NCI-H524 treated with DMSO at 0.1 percent for 48 hours (cell line): Measurements from ENCODE around the gene CABP2.
"Not testable (repeated sequence)": the region's sequence is repeated elsewhere in the genome, so short reads cannot be mapped to it uniquely, and the experiment has no call there.

Experiments
- DNase-seq: peaks from one replicate; lab custom pipeline; 2025; lab: John Stamatoyannopoulos, UW

CABP2 gene

DNA sequence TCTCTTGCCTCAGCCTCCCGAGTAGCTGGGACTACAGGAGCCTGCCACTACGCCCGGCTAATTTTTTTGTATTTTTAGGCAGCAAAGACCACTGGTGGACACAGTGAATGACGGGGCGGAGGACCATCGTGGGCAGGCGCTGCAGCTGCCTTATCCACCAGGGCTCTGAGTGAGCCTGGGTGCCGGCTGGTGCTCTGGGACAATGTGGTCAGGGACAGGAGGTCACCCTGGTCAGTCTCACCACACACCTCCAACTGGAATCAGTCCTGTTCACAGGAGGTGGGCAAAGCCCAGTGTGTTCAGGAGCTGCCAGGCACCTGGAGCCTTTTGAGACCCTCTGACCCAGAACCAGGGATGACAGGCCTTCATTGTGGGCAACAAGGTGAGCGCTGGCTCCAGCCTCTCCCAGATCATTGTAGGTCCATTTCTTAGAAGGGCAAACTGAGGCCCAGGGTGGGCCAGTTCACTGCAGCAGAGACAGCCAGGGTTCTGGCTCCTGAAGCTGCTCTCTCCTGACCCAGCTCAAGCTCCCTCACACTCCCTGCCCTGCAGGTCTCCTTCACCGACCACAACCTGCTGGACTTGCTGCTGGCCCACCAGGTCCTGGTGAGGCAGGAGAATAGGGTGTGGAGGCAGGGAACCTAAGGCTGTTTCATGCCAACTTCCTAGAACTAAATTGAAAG lies 15.7 kb upstream of the CABP2 start:
- DNase-seq: no peak

- no peak for DNase-seq
Observed at GRCh38 chr11:67538306-67538705, 15.1 kb upstream of the CABP2 start.

- DNase-seq: no peak
Observed at GRCh38 chr11:67535561-67535960, 12.3 kb upstream of the CABP2 start.

GRCh38 chr11:67534070-67534679 lies 10.9 kb upstream of the CABP2 start:
- DNase-seq: no peak

DNA sequence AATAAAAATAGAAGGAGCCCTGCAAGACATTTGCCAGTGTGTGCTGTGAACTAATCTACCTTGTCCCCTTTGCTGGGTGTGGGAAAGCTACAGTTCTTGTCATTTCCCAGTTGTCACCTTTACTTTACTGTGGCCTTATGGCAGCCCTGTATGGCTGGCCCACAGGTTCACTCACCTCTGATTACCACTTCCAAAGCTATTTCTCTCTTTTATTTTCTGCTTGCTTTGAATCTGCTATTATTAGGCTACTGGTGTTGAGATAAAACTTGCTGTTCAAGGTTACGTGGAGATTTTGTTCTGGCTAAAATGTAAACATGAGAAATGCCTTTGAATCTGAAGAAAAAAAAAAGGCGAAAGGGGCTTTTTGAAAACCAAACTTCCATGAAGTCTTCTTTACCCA lies 9.6 kb upstream of the CABP2 start:
- no peak for DNase-seq

DNA sequence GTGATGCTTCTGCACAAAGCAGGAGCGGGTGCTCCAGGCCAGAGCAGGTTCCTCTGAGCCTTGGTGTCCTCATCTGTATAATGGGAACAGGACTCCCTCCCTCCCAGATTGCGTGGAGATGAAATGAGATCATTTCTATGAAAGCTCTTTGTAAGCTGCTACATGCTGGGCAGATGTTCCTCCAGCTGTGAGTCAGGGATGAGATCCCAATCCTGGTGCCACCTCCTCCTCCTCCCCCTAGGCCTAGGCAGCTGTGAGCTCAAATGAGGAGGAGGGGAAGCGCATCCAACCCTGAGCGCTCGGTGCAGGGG lies 7.0 kb upstream of the CABP2 start:
- DNase-seq: no peak

DNA sequence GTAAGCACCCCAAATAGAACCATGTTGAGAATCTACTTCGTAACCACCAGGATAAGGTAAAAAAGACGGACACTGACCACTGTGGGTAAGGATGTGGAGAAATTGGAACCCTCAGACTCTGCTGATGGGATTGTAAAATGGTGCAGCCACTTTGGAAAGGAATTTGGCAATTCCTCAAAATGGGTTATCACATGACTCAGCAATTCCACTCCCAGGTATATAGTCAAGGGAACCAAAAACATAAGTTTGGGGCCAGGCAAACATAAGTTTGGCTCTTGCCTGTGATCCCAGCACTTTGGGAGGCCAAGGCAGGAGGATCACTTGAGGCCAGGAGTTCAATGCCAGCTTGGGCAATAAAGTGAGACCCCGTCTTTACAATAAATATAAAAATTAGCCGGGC lies 5.1 kb upstream of the CABP2 start:
- no peak for DNase-seq

GRCh38 chr11:67525275-67525976 lies 2.2 kb upstream of the CABP2 start:
- DNase-seq: no peak

GRCh38 chr11:67524480-67524808 lies 1.2 kb upstream of the CABP2 start:
- DNase-seq: no peak

GRCh38 chr11:67523556-67524479 lies 572 bp upstream of the CABP2 start:
- no peak for DNase-seq

DNA sequence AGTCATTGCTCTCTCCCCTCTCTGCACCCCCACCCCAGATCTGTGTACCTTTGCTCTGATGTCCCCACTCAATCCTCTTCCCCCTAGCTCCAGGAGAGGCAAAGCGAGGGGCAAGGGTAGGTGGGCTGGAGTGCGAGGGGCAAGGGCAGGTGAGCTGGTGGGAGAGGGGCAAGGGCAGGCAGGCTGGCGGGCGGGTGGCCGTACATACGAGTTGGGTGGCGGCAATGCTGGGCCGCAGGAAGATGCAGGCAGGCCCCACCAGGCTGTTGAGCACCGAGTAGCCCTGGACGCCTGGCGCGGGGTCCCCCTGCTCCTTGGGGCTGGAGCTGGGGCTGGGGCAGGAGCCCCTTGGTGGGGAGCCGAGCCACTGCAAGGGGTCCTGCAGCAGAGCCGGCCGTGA lies 908 bp downstream of the CABP2 start:
- no peak for DNase-seq

DNA sequence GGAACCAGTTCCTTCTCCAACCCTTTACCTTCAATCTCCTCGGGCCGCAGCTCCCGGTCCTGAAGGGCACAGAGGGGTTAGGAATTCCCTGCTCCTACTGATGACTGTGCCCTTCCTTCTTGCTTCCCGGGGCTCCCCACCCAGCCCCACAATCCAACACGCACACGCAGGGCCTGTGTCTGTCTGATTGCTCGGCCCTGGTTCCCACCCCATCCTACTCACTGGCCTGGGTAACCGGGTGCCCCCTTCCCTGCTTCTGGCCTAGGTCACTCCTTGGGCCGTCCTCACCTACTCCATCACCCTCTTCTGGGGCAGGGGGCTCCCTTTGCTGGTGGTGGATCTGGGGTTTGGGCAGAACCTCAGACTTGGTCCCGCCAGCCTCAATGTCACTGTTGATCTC lies 1.3 kb downstream of the CABP2 start:
- DNase-seq: no peak

GRCh38 chr11:67520856-67521824 lies 2.1 kb downstream of the CABP2 start:
- no peak for DNase-seq

DNA sequence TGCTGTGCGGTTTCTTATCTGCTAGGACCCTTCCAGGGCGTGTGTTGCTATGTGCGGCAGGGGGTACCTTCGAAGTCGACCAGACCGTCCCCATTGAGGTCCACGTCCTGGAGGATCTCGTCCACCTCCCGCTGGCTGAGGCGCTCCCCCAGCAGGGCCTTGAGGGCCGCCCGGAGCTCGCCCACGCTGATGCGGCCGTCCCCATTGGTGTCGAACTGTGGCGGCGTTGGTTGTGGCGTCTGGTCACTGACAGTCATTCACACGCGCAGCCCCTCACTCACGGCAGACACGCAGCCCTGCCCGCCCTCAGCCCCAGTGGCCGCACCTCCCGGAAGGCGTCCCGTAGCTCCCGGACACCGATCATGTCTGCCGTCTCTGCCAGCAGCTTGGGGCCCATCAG lies 3.5 kb downstream of the CABP2 start:
- DNase-seq: no peak

DNA sequence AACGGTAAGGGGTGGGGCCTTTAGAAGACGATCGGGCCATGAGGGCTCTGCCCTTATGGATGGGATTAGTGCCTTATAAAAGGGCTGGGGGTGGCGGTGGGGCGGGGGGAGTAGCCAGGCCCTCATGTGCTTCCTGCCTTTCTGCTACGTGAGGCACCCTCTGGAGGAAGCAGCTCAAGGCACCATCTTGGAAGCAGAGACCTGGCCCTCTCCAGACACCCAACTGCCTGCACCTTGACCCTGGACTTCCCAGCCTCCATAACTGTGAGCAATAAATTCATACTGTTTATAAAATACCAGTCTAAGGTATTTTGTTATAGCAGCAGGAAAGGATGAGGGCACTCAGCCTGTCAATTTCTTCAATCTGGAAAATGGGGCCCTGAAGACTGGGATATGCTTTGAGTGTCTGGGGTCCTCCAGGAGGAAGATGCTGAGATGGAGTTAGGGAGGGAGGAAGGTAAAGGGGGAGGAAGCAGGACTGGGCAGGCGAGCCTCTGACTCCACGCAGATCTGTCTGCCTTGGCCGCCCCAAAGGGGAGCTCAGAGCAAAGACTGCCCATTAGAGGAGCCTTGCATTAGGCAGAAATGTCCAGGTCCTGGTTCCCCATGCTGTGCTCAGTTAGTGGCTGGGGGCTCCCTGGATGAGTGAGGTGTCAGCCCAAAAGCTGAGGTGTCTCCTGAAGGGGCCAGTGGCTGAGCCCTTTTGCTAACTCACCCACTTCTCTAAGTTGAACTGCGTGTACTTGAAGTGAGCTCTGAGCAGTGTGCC lies 5.3 kb downstream of the CABP2 start:
- no peak for DNase-seq

- DNase-seq: no peak
Observed at GRCh38 chr11:67516806-67517205, 6.4 kb downstream of the CABP2 start.

DNA sequence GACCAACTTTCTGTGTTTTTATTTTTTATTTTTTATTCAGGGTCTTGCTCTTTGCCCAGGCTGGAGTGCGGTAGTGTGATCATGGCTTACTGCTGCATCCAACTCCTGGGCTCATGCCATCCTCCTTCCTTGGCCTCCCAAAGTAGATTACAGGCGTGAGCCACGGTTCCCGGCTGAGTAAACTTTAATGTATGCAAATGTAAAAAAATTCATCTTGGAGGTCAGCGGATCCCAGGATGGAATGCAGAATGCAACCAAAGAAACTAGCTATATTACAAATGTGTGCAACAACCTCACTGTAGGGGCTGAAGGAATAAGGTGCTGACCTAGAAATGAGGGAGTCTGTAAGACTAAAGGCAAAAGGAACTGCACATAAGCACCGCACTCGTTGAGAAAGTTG lies 9.1 kb downstream of the CABP2 start:
- DNase-seq: no peak

- not testable (repeated sequence) for DNase-seq
Observed at GRCh38 chr11:67511558-67511957, 11.7 kb downstream of the CABP2 start.

- DNase-seq: no peak
Observed at GRCh38 chr11:67510023-67510345, 13.3 kb downstream of the CABP2 start.

DNA sequence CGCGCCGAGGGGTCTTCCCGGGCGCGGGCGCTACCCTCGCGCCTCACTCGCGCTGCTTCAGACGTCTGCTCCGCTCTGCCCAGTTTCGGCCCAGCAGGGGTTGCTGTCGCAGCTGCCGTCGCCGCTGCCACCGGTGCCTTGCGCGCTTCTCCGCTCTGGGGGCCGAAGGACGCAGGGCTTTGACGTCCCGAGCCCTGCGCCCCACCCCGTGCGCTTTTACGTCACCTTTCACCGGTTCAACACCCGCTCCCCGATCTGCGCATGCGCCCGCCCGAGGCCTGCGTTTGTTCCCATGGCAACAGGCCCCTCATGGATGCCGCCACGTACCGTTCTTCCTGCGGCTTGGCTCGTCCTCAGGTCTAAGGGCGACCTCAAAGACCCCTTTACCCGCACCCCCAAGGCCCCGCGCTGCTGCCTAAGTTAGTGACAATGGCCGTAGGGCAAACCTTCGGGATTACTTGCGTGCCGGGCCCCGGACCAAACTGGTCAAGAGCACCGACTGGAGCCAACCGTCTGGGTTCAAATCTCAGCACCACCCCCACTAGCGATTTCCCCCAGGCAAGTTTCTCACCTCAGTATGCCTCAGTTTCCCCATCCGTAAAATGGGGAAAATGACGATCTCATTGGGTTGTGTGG lies 14.6 kb downstream of the CABP2 start:
- peak; percentile 81 for DNase-seq
